Endothelial cell of umbilical vein (primary cell): ENCODE results near the gene KRTAP10-11. TPM values are rescaled to one million over a fixed set of nuclear protein-coding genes. Genes with fewer than 3 reads are reported as not detected.

Source experiments
- BruUV-seq: library from RNA; stranded (reverse); fragments of 400-500 nt; replicated peaks from 2 replicates; lab custom pipeline; 2021; lab: Mats Ljungman, UMichigan
- CTCF ChIA-PET: fragments of 300-600, 350-600 bp; sonication (Branson Sonifier 250); formaldehyde crosslinking; loops from one replicate; lab custom pipeline; 2021; ENCODE audit warnings: antibody characterized with exemption, inconsistent platforms; lab: Charles Lee
- POLR2A ChIA-PET: fragments of 300-600, 350-600 bp; sonication (Branson Sonifier 250); formaldehyde crosslinking; loops from one replicate; lab custom pipeline; 2021; ENCODE audit warnings: antibody characterized with exemption, inconsistent platforms; lab: Charles Lee
- DNase-seq: peaks from one replicate; pipeline ENCODE4 v3.0.0-alpha.2; 2011; ENCODE audit warnings: low read depth, low spot score
- FAIRE-seq: peaks from 2 replicates; lab custom pipeline; 2011; peaks lifted over from hg19 to GRCh38; lab: Jason Lieb, UNC
- H2AFZ ChIP-seq: 2 replicates; pipeline ENCODE4 v1.6.0; 2012; ENCODE audit warnings: low read depth, low read length, control low read depth, inconsistent platforms
- H3K27ac ChIP-seq: 2 replicates; pipeline ENCODE4 v1.5.1; 2011; ENCODE audit warnings: low read depth, mild to moderate bottlenecking, control low read depth, low read length, moderate library complexity; ENCODE audit not compliant: insufficient read depth
- H3K27me3 ChIP-seq, 2 experiments: 2 replicates each; pipeline versions ENCODE4 v1.6.0 to v1.6.1; 2011; ENCODE audit warnings: low read length in 2 of 2, mixed read lengths in 1 of 2; ENCODE audit not compliant: control insufficient read depth in 2 of 2, insufficient read depth in 2 of 2
- H3K36me3 ChIP-seq, 2 experiments: 2 replicates in 1 of 2; 3 replicates in 1 of 2; pipeline ENCODE4 v1.5.1; 2011; ENCODE audit warnings: low read length in 2 of 2, mild to moderate bottlenecking in 1 of 2, moderate library complexity in 1 of 2; ENCODE audit not compliant: control insufficient read depth in 2 of 2, insufficient read depth in 2 of 2; ENCODE audit errors: extremely low read depth in 1 of 2
- H3K4me1 ChIP-seq: 3 replicates; pipeline ENCODE4 v1.5.1; 2011; ENCODE audit warnings: mild to moderate bottlenecking, low read length; ENCODE audit not compliant: control insufficient read depth, insufficient read depth; ENCODE audit errors: extremely low read depth
- H3K4me2 ChIP-seq: 2 replicates; pipeline ENCODE4 v1.6.1; 2011; ENCODE audit warnings: low read length, control low read depth, mixed read lengths; ENCODE audit not compliant: insufficient read depth
- H3K4me3 ChIP-seq, 3 experiments: fragments of 200-600 bp in 1 of 3; sonication (generic), shearing (Covaris generic) in 1 of 3; replicated peaks in 1 of 3; 2 replicates each; pipeline ENCODE4 v1.5.1; 2011 to 2016; ENCODE audit warnings: control low read depth in 3 of 3, low read length in 3 of 3, mild to moderate bottlenecking in 2 of 3, inconsistent platforms in 1 of 3, low read depth in 1 of 3, moderate library complexity in 1 of 3; ENCODE audit not compliant: insufficient read depth in 1 of 3
- H3K79me2 ChIP-seq: 2 replicates; pipeline ENCODE4 v1.6.0; 2012; ENCODE audit warnings: low read length, inconsistent platforms; ENCODE audit not compliant: control insufficient read depth, insufficient read depth
- H3K9ac ChIP-seq: replicated peaks from 2 replicates; pipeline ENCODE3; 2011; ENCODE audit warnings: low read length, control low read depth; ENCODE audit not compliant: insufficient read depth; ENCODE audit errors: extremely low read depth
- H3K9me1 ChIP-seq: replicated peaks from 3 replicates; pipeline ENCODE4 v1.6.0; 2011; ENCODE audit warnings: mild to moderate bottlenecking, low read length; ENCODE audit not compliant: control insufficient read depth, insufficient read depth; ENCODE audit errors: extremely low read depth
- H3K9me3 ChIP-seq: replicated peaks from 2 replicates; pipeline ENCODE4 v1.5.1; 2012; ENCODE audit warnings: low read length, inconsistent platforms; ENCODE audit not compliant: control insufficient read depth, insufficient read depth
- H4K20me1 ChIP-seq: replicated peaks from 2 replicates; pipeline ENCODE3; 2011; ENCODE audit warnings: mild to moderate bottlenecking, low read length; ENCODE audit not compliant: control insufficient read depth, insufficient read depth; ENCODE audit errors: extremely low read depth
- CTCF ChIP-seq, 2 donors: IDR thresholded peaks; 1 replicate in 1 of 2; 2 replicates in 1 of 2; pipeline ENCODE4 v1.5.1; 2011; ENCODE audit warnings: low read length in 2 of 2, mild to moderate bottlenecking in 2 of 2, moderate library complexity in 2 of 2, control low read depth in 1 of 2, inconsistent platforms in 1 of 2, low read depth in 1 of 2; ENCODE audit not compliant: insufficient read depth in 1 of 2; ENCODE audit errors: extremely low read depth in 1 of 2
- EZH2 ChIP-seq: IDR thresholded peaks from 2 replicates; pipeline ENCODE4 v1.6.1; 2012; ENCODE audit warnings: borderline replicate concordance, low read depth, mild to moderate bottlenecking, moderate library complexity, low read length, inconsistent platforms; ENCODE audit not compliant: severe bottlenecking
- GATA2 ChIP-seq: IDR thresholded peaks from 2 replicates; pipeline ENCODE4 v1.7.0; 2011; ENCODE audit warnings: low read depth, mild to moderate bottlenecking, moderate library complexity, mixed read lengths, low read length; ENCODE audit not compliant: insufficient read length, insufficient read depth
- MAX ChIP-seq: IDR thresholded peaks from 2 replicates; pipeline ENCODE4 v1.6.1; 2011; ENCODE audit not compliant: insufficient read depth, insufficient read length
- MYC ChIP-seq: IDR thresholded peaks from one replicate; pipeline ENCODE4 v1.6.1; 2011; ENCODE audit warnings: mild to moderate bottlenecking, low read depth, low read length
- POLR2A ChIP-seq: IDR thresholded peaks from 2 replicates; pipeline ENCODE4 v1.6.1; 2012; ENCODE audit warnings: low read depth, mild to moderate bottlenecking, control low read depth, low read length
- dilution Hi-C: fragments of 300-500 bp; cut with MboI; formaldehyde crosslinking; loops from one replicate; pipeline ENCODE4 v1.15.0; 2019; ENCODE audit warnings: low sequenced_read_pairs; ENCODE audit not compliant: extremely low pct_ligation_motif_present
- intact Hi-C: fragments of 100-400 bp; cut with micrococcal nuclease; formaldehyde crosslinking; loops from one replicate; pipeline ENCODE4 v1.10.0; 2022
- polyA plus RNA-seq, 4 experiments: library from polyadenylated mRNA; depleted of rRNA in 3 of 4; stranded (reverse) in 3 of 4; unstranded in 1 of 4; fragments of >200 nt; gene quantifications; 2 replicates each; pipeline versions ENCODE4 v1.2.1 to v1.2.3, GENCODE V29; 2011 to 2012; ENCODE audit warnings: missing spikeins in 1 of 4
- total RNA-seq: library from RNA; stranded (reverse); gene quantifications from 2 replicates; pipeline ENCODE4 v1.2.3, GENCODE V29; 2021

The KRTAP10-11 gene
- total and polyA plus RNA-seq, 2 donors (not counting 3 experiments of a cell fraction or from before 2014, with no cell fraction given): not detected

- Histone ChIP-seq H3K36me3 (no peaks in the 10 kb centered on the region), H3K27ac (no peak overlapping the region), H3K9me3 (no peaks in the 10 kb centered on the region), H3K27me3 (no peaks in the 10 kb centered on the region), H3K9me1 (no peaks in the 10 kb centered on the region), H3K4me3 (no peak overlapping the region), H3K79me2 (no peaks in the 10 kb centered on the region), H3K4me2 (no peak overlapping the region), H4K20me1 (no peaks in the 10 kb centered on the region), H3K4me1 (no peaks in the 10 kb centered on the region), H3K9ac (no peak overlapping the region), H2AFZ (no peak overlapping the region)
- dilution Hi-C loops: no loop called here
- CTCF ChIA-PET: interaction anchor here (0.7 to 4.2 kb wide), 6 partner anchors 9 to 181 kb away, joined by 3 to 28 read pairs (median 4); no protein-coding TSS in a partner anchor
- intact Hi-C loops: no loop called here
- DNase-seq (peak; percentile 7), FAIRE-seq (peak; percentile 61)
- POLR2A ChIA-PET: no interaction called here
- no TSS peak for BruUV-seq
- TF ChIP-seq POLR2A (no peak), MYC (no peak), MAX (no peak), CTCF (IDR thresholded peaks at IDR 0.05; ENCODE audit: extremely low read depth in 1 of 2, insufficient read depth in 1 of 2, low read depth in 1 of 2, low read length in 2 of 2) (peak in 1 of 2 donors; percentile 27), GATA2 (no peak), EZH2 (no peak)
These were observed 27.7 kb upstream of the KRTAP10-11 start for GRCh38 chr21:44618504-44618903.
